GM10266 (cell line): ENCODE results near the gene IQCN.
A peak's percentile ranks its signal among the peaks of the same experiment; 100 is the strongest.

ENCODE experiments used
- DNase-seq: peaks from one replicate; pipeline ENCODE4 v3.0.0; 2012; ENCODE audit errors: extremely low spot score
- TF ChIP-seq, protein P1 (sequence below): IDR thresholded peaks from 2 replicates; pipeline ENCODE4 v1.5.1; 2012; ENCODE audit warnings: mild to moderate bottlenecking, low read depth; ENCODE audit not compliant: control insufficient read depth, insufficient read depth; ENCODE audit errors: missing control alignments

The IQCN gene

DNA sequence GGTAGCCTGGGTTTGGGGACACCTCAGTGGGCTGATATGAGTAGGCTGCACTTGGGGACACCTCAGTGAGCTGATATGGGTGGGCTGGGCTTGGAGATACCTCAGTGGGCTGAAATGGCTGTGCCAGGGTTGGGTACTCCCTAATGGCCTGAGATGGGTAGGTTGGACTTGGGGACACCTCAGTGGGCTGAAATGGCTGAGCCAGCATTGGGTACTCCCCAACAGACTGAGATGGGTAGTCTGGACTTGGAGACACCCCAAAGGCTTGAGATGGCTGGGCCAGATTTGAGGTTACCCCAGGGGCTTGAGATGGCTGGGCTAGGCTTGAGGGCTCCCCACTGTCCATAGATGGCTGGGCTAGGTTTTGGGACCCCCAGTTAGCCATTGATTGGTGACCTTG is 12.1 kb downstream of the IQCN start:
- DNase-seq, result no peak
- TF ChIP-seq, protein P1, sequence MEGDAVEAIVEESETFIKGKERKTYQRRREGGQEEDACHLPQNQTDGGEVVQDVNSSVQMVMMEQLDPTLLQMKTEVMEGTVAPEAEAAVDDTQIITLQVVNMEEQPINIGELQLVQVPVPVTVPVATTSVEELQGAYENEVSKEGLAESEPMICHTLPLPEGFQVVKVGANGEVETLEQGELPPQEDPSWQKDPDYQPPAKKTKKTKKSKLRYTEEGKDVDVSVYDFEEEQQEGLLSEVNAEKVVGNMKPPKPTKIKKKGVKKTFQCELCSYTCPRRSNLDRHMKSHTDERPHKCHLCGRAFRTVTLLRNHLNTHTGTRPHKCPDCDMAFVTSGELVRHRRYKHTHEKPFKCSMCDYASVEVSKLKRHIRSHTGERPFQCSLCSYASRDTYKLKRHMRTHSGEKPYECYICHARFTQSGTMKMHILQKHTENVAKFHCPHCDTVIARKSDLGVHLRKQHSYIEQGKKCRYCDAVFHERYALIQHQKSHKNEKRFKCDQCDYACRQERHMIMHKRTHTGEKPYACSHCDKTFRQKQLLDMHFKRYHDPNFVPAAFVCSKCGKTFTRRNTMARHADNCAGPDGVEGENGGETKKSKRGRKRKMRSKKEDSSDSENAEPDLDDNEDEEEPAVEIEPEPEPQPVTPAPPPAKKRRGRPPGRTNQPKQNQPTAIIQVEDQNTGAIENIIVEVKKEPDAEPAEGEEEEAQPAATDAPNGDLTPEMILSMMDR, result no peak

DNA sequence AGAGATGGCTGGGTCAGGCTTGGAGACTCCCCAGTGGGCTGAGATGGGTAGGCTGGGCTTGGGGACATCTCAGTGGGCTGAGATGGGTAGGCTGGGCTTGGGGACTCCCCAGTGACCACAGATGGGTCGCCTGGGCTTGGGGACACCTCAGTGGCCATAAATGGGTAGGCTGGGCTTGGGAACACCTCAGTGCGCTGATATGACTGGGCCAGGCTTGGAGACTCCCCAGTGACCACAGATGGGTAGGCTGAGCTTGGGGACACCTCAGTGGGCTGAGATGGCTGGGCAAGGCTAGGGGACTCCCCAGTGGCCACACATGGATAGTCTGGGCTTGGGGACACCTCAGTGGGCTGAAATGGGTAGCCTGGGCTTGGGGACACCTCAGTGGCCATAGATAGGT is 12.8 kb downstream of the IQCN start:
- DNase-seq, result no peak
- TF ChIP-seq, protein P1, result no peak

DNA sequence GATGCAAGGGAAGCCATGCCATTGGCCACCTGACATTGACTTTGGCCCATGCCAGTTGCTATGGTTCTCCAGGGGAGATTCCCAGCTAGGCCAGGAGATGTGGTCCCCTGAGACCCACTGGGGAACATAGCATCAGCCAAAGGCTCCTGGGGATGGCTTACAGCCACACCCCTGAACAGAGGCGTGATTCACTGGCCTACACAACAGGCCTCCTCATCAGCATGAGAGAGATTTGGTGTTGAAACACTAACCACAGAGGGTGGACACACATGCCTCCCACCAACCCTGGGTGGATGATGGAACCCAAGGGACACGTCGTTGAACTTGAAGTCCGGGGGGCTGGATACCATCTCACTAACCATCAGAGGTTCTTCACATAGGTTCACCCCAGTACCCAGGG is 14.4 kb downstream of the IQCN start:
- no peak for DNase-seq
- TF ChIP-seq, protein P1, result no peak

DNA sequence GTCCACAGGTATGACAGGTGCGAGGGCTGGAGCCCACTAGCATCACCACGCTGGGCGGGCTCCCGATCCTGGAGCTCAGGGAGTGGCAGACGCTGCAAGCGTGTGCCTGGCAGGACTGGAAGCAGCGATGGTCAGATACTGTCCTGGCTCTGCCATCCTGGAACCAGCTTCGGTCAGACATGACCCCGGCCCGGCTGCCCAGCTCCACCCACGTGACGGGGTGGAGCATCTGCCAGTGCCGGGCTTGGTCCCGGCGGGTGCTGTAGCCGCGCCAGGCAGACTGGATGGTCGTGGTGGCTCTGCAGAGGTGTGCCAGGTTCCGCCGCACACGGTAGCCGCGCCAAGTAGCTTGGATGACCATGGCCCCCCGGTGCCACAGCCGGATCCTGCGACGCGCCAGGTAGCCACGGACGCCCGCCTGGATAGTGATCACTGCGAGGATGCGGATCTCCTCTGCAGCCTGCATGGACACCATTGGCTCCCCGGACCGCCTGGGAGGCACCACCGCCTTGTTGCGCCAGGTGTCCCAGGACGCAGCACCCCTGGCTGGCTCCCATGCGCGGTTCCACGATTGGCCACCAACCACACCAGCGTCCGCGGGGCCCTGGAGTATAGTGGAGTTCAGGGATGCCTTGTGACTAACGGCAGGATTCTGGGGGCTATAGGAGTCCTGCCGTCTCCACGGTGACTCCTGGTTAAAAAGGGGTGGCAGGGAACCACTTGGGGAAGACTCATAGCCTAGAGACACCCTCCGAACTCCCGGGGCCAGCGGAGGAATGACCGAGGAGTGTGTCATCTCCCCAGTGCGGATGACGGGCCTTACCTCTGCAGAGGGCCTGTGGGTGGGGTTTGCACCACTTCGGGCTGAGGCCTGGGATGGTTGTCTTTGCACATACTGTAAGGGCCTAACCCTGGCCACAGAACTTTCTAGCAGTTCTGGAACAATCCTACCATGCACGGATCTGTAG is 16.5 kb downstream of the IQCN start:
- DNase-seq, result no peak

DNA sequence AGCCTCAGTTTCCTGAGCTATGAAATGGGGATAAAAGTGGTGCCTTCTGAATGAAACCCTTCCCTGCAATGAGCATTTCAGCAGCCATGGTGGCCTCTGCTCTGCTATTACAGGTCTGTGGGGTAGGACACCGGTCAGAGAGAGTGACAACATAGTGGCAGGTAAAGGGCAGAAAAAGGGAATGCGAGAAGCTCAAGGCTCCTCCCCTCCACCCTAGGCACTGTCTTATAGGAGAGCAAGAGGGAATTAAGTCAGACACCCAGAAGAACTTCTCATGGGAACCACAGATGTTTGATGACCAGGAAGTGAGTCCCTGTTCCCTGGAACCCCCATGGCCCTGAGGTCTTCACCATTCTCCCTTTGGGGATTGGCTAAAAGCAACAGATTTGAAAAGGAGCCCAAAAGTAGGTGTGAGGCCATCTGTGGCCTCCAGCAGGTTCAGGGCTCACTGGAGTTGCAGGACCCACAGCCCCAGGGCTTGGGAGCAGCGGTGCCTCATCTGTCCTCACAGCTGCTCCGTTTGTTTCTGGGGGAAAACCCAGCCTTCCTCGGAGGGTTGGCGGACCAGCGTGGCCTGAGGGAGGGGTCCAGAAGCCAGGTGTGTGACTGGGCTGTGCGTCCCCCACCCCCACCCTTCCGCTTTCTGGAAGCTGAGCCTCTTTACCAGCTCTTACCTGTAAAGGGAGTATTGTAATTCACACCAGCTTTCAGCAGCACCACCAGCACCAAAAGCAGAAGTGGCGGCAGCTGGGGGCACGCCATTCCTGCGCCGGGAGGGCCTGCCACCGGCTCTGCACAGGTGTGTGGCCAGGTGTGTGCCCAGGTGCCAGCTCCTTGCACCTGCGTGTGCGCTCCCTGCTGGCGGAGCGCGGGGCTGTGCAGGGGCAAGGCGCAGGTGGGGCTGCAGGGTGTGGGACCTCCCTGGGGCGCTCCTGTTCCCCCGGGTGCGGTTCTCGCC is 19.4 kb downstream of the IQCN start:
- TF ChIP-seq, protein P1, result peak; percentile 19
- DNase-seq, result no peak

More for the DNA sequence above, 16.5 kb downstream of the IQCN start:
- TF ChIP-seq, protein P1, result no peak

DNA sequence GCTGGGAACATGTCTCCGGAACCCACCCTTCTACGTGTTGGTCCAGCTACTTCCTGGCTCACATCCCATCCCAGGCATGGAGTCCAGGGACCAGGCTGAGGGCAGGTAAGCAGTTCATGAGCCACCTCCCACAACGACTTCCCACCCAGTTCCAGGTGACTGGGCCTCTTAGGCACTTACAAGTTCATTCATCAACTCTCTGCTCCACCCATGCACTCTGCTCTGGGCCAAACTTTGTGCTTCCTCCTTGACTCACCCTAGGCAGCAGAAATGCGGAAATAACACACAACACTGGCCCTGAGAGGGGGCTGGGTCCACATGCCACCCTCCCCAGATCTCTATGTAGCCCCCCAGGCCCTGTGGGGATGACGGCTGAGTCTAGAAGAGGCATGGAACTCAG is 20.5 kb downstream of the IQCN start:
- TF ChIP-seq, protein P1, result no peak
- DNase-seq, result no peak
